GM06990 (cell line): Measurements from ENCODE around the gene PTPRD.

Experiments used
- DNase-seq: peaks from one replicate; pipeline ENCODE4 v3.0.0-alpha.2; 2011; ENCODE audit not compliant: insufficient read length; ENCODE audit errors: extremely low read depth
- H3K27me3 ChIP-seq: replicated peaks from 2 replicates; pipeline ENCODE4 v1.6.0; 2011; ENCODE audit warnings: low read length; ENCODE audit not compliant: control insufficient read depth, insufficient read depth
- H3K36me3 ChIP-seq: 2 replicates; pipeline ENCODE4 v1.5.1; 2011; ENCODE audit warnings: low read length; ENCODE audit not compliant: control insufficient read depth, insufficient read depth
- H3K4me3 ChIP-seq: replicated peaks from 2 replicates; pipeline ENCODE4 v1.5.1; 2011; ENCODE audit warnings: low read depth, mild to moderate bottlenecking, control low read depth, low read length
- CTCF ChIP-seq: IDR thresholded peaks from 2 replicates; pipeline ENCODE4 v1.5.1; 2011; ENCODE audit warnings: low read length, control low read depth, mild to moderate bottlenecking, inconsistent platforms; ENCODE audit not compliant: insufficient read depth, poor library complexity, severe bottlenecking

Gene PTPRD

GRCh38 chr9:8549214-8549613 is 2063.6 kb downstream of the PTPRD start:
- Histone ChIP-seq H3K27me3 (no peaks in the 10 kb centered on the region), H3K4me3 (no peak overlapping the region), H3K36me3 (no peaks in the 10 kb centered on the region)
- no peak for DNase-seq
- TF ChIP-seq CTCF = no peak

GRCh38 chr9:8543219-8543618 is 2069.6 kb downstream of the PTPRD start:
- no peaks in the 10 kb centered on the region for H3K27me3 ChIP-seq
- no peak overlapping the region for H3K4me3 ChIP-seq
- no peak for TF ChIP-seq CTCF
- H3K36me3 ChIP-seq = no peaks in the 10 kb centered on the region
- no peak for DNase-seq

GRCh38 chr9:8542537-8542936 is 2070.3 kb downstream of the PTPRD start:
- no peaks in the 10 kb centered on the region for H3K27me3 ChIP-seq
- TF ChIP-seq CTCF = no peak
- no peak for DNase-seq
- H3K4me3 ChIP-seq = no peak overlapping the region
- no peaks in the 10 kb centered on the region for H3K36me3 ChIP-seq

GRCh38 chr9:8539681-8540197 is 2073.1 kb downstream of the PTPRD start:
- Histone ChIP-seq H3K27me3 (no peaks in the 10 kb centered on the region), H3K4me3 (no peak overlapping the region), H3K36me3 (no peaks in the 10 kb centered on the region)
- no peak for DNase-seq
- TF ChIP-seq CTCF = no peak

GRCh38 chr9:8536845-8537244 is 2076.0 kb downstream of the PTPRD start:
- DNase-seq = no peak
- Histone ChIP-seq H3K4me3 (no peak overlapping the region), H3K36me3 (no peaks in the 10 kb centered on the region), H3K27me3 (no peaks in the 10 kb centered on the region)
- TF ChIP-seq CTCF = no peak

GRCh38 chr9:8534828-8535227 is 2078.0 kb downstream of the PTPRD start:
- DNase-seq = no peak

More at GRCh38 chr9:8534828-8535227, 2078.0 kb downstream of the PTPRD start:
- H3K27me3 ChIP-seq = no peaks in the 10 kb centered on the region
- no peak for TF ChIP-seq CTCF
- H3K36me3 ChIP-seq = no peaks in the 10 kb centered on the region
- H3K4me3 ChIP-seq = no peak overlapping the region
